DOHH2 (cell line): Measurements from ENCODE around the gene VIT.

Source experiments
- H3F3A ChIP-seq: fragments of 200-600 bp; sonication (generic), shearing (Covaris generic); 2 replicates; pipeline ENCODE4 v1.6.0; 2016; ENCODE audit warnings: antibody characterized with exemption, mild to moderate bottlenecking; ENCODE audit not compliant: control insufficient read depth, insufficient read depth
- H3K27ac ChIP-seq: fragments of 200-600 bp; sonication (generic); 2 replicates; pipeline ENCODE4 v1.5.1; 2014; ENCODE audit warnings: low read depth, mild to moderate bottlenecking, low read length, moderate library complexity
- H3K27me3 ChIP-seq: fragments of 200-600 bp; sonication (generic); 2 replicates; pipeline ENCODE4 v1.6.1; 2014; ENCODE audit warnings: mild to moderate bottlenecking, low read length, mixed read lengths; ENCODE audit not compliant: control insufficient read depth
- H3K36me3 ChIP-seq: fragments of 200-600 bp; sonication (generic); 2 replicates; pipeline ENCODE4 v1.6.1; 2014; ENCODE audit warnings: mild to moderate bottlenecking, low read length, moderate library complexity, mixed read lengths; ENCODE audit not compliant: control insufficient read depth
- H3K4me1 ChIP-seq: fragments of 200-600 bp; sonication (generic); 2 replicates; pipeline ENCODE4 v1.6.1; 2014; ENCODE audit warnings: mild to moderate bottlenecking, low read length, mixed read lengths; ENCODE audit not compliant: control insufficient read depth
- H3K4me2 ChIP-seq: fragments of 200-600 bp; sonication (generic); 2 replicates; pipeline ENCODE4 v1.6.0; 2014; ENCODE audit warnings: mild to moderate bottlenecking, low read length, moderate library complexity
- H3K4me3 ChIP-seq: fragments of 200-600 bp; sonication (generic); 2 replicates; pipeline ENCODE4 v1.5.1; 2014; ENCODE audit warnings: mild to moderate bottlenecking, low read length, mixed read lengths
- H3K79me2 ChIP-seq: fragments of 200-600 bp; sonication (generic); 2 replicates; pipeline ENCODE4 v1.6.1; 2014; ENCODE audit warnings: mild to moderate bottlenecking, low read length, mixed read lengths; ENCODE audit not compliant: control insufficient read depth
- H3K9me2 ChIP-seq: fragments of 200-600 bp; sonication (generic); replicated peaks from 2 replicates; pipeline ENCODE4 v1.6.1; 2014; ENCODE audit warnings: mild to moderate bottlenecking, low read length, mixed read lengths; ENCODE audit not compliant: control insufficient read depth
- H3K9me3 ChIP-seq: fragments of 200-600 bp; sonication (generic); 2 replicates; pipeline ENCODE4 v1.6.1; 2014; ENCODE audit warnings: antibody characterized with exemption, low read length, mixed read lengths; ENCODE audit not compliant: control insufficient read depth, insufficient read depth
- H4K20me1 ChIP-seq: fragments of 200-600 bp; sonication (generic); 2 replicates; pipeline ENCODE4 v1.6.0; 2014; ENCODE audit warnings: low read depth, mild to moderate bottlenecking, antibody characterized with exemption, low read length, moderate library complexity; ENCODE audit not compliant: control insufficient read depth, insufficient read depth
- EZH2phosphoT487 ChIP-seq: fragments of 200-600 bp; sonication (generic); IDR thresholded peaks from 2 replicates; pipeline ENCODE4 v1.6.1; 2017; ENCODE audit warnings: borderline replicate concordance, mild to moderate bottlenecking, antibody characterized with exemption, low read length, moderate library complexity, mixed read lengths
- TF ChIP-seq, protein P1 (sequence below): fragments of 200-600 bp; sonication (generic); IDR thresholded peaks from one replicate; pipeline ENCODE4 v1.5.1; 2014; ENCODE audit warnings: antibody characterized with exemption, mild to moderate bottlenecking, low read depth, low read length; ENCODE audit not compliant: poor library complexity, severe bottlenecking

Gene VIT

DNA sequence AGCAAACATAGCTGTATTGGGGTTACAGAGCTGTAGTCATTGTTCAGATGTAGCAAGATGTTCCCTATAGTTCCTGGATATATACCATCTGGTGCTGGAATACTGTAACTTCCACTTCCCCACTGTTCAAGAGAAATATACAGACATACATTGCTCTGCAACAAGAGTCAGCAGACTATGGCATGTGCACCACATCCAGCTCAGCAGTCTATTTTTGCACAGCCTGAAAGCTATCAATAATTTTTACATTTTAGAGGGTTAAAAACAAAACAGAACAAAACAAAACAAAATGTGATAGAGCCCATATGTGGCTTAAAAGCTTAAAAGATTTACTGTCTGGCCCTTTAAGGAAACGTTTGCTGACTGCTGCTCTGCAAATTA, 31.8 kb upstream of the VIT start:
- Histone ChIP-seq H3K79me2 (no peaks in the 10 kb centered on the region), H3F3A (no peaks in the 10 kb centered on the region), H3K9me3 (no peaks in the 10 kb centered on the region), H3K27ac (no peak overlapping the region), H3K9me2 (no peaks in the 10 kb centered on the region), H3K27me3 (peaks cover 16% of the 10 kb centered on the region), H4K20me1 (no peaks in the 10 kb centered on the region), H3K4me2 (no peak overlapping the region), H3K4me1 (no peaks in the 10 kb centered on the region), H3K4me3 (no peak overlapping the region), H3K36me3 (no peaks in the 10 kb centered on the region)
- TF ChIP-seq, protein P1, sequence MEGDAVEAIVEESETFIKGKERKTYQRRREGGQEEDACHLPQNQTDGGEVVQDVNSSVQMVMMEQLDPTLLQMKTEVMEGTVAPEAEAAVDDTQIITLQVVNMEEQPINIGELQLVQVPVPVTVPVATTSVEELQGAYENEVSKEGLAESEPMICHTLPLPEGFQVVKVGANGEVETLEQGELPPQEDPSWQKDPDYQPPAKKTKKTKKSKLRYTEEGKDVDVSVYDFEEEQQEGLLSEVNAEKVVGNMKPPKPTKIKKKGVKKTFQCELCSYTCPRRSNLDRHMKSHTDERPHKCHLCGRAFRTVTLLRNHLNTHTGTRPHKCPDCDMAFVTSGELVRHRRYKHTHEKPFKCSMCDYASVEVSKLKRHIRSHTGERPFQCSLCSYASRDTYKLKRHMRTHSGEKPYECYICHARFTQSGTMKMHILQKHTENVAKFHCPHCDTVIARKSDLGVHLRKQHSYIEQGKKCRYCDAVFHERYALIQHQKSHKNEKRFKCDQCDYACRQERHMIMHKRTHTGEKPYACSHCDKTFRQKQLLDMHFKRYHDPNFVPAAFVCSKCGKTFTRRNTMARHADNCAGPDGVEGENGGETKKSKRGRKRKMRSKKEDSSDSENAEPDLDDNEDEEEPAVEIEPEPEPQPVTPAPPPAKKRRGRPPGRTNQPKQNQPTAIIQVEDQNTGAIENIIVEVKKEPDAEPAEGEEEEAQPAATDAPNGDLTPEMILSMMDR = no peak
- no peak for TF ChIP-seq EZH2phosphoT487

DNA sequence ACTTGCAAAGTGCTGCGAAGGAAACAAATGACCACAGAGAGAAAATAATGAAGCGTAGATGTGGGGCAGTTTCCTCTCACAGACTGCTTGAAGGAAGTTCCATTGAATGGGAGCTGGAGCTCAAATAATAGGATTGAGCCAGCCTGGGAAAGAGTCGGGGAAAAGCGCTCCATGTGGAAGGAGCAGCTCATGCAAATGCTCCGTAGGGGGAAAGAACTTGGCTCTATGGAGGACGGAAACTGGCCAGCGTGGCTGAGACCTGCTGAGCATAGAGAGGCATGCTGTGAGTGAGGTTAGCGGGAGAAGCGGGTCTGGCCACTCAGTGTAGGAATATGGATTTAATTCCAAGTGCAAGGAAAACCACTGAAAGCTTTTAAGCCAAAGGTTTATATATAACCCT, 28.6 kb upstream of the VIT start:
- Histone ChIP-seq H3K4me1 (no peaks in the 10 kb centered on the region), H3K27me3 (peaks cover 19% of the 10 kb centered on the region), H3K4me2 (no peak overlapping the region), H3K36me3 (no peaks in the 10 kb centered on the region), H3K27ac (no peak overlapping the region), H3K9me2 (no peaks in the 10 kb centered on the region), H3K9me3 (no peaks in the 10 kb centered on the region), H3F3A (no peaks in the 10 kb centered on the region), H3K4me3 (no peak overlapping the region), H3K79me2 (no peaks in the 10 kb centered on the region), H4K20me1 (no peaks in the 10 kb centered on the region)
- TF ChIP-seq, protein P1 = no peak
- TF ChIP-seq EZH2phosphoT487 = no peak

DNA sequence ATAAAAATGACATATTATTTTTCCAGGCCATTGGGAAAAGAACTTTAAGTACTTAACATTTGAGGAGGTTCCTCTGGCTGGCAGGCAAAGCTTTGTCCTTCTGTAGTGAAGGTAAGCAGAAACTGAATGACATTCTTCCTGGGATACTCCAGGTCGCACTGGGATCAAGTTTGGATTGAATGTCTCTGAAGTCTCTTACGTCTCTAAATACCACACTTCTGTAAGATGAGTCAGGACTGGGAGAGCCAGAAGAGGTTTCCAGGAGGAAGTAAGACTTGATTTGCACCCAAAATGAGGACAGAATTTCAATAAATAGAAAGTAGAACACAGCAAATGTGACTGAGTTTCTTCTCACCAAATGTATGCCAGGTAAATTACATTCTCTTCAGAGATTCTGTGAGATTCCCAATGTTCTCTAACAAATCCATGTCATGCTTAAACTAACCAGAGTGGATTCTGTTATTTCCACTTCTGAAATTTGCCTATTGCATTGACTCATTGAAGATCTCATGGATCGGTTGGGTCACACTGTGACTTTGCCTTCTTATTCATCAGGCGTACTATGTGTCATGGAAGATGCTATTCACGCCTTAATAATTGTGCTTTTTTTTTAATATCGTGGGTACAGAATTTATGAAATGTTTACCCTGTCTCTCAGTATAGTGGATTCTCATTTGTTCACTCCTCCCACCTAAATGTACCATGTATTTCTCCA, 25.5 kb upstream of the VIT start:
- Histone ChIP-seq H3K9me3 (no peaks in the 10 kb centered on the region), H3K27ac (no peak overlapping the region), H3K4me1 (no peaks in the 10 kb centered on the region), H3K27me3 (peaks cover 16% of the 10 kb centered on the region; the same call in 1 of the 2 replicates), H3K36me3 (no peaks in the 10 kb centered on the region), H3F3A (no peaks in the 10 kb centered on the region), H3K79me2 (no peaks in the 10 kb centered on the region), H3K4me3 (no peak overlapping the region), H3K9me2 (no peaks in the 10 kb centered on the region), H4K20me1 (no peaks in the 10 kb centered on the region), H3K4me2 (no peak overlapping the region)
- TF ChIP-seq EZH2phosphoT487 = no peak
- TF ChIP-seq, protein P1 = no peak
